CD4-positive, alpha-beta T cell treated with Interleukin-4 for 4 hours (primary cell): ENCODE results near the gene GRM5.
"Not testable (repeated sequence)": the region's sequence is repeated elsewhere in the genome, so short reads cannot be mapped to it uniquely, and the experiment has no call there.

Experiments used
- DNase-seq: peaks from one replicate; pipeline ENCODE4 v3.0.0-alpha.2; 2020

GRM5 gene

DNA sequence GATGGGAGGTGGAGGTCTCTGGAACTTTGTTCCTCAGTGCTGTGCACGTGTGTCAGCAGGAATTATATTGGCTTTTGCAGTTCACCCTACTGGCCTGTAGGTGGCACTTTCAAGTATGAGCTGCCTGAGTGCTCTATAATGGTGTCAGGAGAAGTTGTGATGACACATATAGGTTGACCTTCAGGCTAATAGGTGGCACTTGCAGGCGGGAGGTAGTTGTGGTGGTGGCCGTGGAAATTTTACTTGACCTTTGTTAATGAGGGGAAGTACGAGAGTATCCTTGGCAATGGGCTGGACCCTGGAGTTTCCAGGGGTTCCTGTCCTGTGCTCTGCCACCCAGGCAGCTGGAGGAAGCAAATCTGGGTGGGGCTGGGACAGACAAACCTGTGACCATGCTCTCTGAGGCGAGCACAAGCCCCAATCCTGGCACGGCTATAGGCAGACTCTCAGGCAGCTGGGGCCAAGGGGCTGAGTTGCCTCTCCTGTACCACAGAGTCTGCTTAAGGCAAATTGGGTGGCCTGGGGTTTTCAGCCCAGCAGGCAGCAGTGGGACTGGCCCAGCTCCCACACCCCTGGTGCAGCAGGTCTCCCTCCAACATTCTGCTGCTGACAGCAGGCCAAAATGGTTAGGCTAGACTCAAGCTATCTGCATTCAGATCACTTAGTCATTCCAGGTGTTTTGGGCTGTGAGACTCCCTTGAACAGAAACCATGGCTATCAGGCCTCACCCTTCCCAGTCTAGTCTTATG lies 580.7 kb downstream of the GRM5 start:
- peak; percentile 54 for DNase-seq

DNA sequence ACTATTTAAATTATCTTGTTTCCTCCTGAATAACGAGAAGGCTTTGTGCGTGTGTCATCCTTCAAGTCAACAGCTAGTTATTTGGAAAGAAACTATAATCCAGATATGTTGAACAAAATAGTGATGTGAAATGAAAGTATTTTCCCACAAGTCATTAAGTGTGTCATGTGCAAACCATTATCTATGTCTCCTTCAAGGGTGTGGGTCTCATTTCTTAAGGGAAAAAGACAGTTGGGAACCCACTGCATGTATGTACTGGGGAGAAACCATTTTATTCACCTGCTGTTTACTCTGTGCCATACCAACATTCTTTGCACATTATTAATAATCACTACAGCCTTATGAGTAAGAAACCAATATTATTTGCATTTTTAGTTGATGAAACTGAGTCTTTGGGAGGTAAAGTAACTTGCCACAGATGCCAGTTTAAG lies 582.9 kb downstream of the GRM5 start:
- no peak for DNase-seq

DNA sequence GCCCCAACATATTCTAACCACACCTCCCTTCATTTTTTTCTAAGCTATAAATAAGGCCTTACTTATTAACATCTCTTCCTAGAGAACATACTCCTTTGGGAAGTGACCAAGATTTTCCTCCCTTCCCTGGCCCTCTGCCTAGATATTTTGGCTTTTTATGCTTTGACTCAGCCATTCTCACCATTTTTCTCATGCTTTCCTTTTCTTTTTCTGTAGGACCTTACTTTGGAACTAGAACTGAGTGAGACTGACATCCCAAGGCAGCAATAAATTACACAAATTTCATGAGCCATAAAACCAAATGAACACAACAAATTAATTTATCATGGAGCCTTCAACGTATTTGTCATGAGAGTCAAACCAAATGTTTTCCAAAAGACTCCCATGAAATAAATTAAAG lies 585.6 kb downstream of the GRM5 start:
- no peak for DNase-seq

DNA sequence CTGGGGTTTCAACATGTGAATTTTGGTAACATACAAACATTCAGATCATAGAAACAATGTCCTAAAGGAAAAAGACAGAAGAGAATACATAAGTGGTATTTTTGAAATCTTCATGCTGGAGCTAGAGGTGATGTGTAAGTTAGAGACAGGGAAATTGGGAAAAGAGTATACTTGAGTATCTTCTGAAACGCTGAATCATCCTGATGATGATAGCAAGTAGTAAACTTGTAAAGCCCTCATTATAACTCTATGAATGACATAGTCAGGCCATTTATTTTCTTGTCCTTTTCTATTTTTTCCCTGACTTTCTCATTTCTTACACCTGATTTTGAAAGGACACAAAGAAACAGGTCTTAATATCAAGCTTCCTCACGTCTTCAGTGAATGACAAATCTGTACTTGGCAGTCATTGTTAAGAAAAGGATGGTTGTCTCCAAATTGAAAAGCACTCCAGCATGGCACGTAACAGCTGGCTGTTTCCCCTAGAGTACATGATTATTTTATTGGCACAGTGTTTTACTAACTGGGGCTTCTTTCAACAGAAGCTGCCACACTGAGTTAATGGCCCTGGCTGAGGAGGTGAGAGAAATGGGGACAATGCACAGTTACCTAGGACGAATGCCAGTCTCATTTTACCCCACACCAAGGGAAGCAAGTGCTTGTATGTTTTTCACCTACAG lies 587.5 kb downstream of the GRM5 start:
- no peak for DNase-seq

DNA sequence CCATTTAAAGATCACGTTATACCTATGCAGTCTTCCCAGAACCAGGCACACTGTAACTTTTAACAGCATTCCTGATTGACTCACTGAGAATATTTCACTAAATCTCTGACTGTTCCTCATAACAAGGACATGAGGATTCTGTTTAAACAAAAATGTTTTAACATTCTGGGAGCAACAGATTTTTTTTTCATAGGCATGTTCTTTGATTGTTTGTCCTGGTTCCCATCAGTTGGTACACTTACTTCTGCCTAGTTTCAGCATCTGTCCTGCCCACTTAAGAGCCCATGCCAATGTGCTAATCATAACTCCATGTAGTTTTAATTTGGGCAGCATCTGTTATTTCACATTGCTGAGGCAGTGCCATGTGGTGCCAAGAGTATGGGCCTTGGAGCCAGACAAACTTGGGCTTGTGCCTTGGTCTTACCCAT lies 589.8 kb downstream of the GRM5 start:
- no peak for DNase-seq

DNA sequence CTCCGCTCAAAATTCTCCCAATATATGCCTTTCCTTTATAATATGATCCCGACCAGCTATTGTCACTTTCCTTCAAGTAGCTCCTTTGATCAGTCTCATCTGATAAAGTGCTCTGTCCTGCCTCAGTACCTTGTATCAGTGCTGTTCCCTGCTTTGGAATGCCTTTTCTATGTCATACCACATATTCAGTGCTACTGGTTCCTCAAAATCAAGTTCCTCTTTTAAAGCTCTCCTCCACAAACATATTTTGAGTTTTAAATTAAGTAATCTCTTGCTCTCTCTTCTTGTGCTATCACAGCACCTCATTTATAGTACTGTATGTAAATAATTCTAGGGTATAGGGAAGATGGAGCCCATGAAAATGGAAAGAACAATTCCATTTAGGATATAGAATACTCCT lies 591.1 kb downstream of the GRM5 start:
- no peak for DNase-seq

DNA sequence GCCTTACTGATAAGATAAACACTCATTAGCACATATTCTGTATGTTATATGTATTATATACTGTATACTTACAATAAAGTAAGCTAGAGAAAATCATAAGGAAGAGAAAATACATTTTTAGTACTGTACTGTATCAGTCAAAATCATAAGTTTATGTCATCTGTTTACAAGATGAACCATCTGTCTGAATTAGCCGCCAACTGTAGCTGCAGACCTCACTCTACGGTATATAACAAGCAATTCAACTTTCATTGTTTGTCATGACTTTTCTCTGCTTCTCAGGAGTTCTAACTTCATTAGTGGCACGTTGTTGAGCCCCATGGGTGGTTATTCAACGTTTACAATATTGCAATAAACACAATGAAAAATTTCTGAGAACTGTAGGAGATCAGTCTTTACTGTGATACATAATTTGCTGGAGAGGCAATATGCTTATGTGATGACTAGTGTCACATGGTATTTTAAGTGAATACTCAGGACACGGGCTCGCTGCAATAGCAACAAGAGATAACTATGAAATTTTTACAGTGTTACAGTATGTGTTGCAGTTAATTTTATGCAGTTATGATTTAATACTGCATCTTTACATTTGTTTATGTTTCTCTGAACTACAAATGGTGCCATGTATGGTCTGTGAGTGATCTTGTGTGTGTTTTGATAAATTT lies 596.1 kb downstream of the GRM5 start:
- no peak for DNase-seq

DNA sequence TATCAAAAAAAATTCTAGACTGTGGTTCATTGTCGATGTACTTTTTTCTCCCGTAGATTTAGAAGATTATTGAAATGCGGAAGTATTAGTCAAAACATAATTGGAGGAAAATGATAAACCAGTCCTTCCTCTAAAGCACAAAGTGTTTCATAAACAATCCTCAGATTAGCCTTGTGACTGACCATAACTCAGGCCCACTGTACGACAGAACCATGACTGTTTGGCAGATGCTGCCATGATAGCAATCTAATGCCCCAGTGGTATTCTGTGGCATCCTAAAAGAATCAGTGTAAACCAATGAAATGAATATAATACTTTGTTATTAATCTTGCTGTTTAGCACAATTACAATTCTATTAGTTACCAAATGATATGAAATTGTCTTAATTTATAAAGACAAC lies 601.3 kb downstream of the GRM5 start:
- no peak for DNase-seq

DNA sequence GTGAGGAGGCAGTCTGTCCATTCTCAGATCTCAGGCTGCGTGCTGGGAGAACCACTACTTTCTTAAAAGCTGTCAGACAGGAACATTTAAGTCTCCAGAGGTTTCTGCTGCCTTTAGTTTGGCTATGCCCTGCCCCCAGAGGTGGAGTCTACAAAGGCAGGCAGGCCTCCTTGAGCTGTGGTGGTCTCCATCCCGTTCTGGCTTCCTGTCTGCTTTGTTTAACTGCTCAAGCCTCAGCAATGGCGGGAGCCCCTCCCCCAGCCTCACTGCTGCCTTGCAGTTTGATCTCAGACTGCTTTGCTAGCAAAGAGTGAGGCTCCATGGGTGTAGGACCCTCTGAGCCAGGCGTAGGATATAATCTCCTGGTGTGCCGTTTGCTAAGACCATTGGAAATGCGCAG lies 602.5 kb downstream of the GRM5 start:
- not testable (repeated sequence) for DNase-seq

DNA sequence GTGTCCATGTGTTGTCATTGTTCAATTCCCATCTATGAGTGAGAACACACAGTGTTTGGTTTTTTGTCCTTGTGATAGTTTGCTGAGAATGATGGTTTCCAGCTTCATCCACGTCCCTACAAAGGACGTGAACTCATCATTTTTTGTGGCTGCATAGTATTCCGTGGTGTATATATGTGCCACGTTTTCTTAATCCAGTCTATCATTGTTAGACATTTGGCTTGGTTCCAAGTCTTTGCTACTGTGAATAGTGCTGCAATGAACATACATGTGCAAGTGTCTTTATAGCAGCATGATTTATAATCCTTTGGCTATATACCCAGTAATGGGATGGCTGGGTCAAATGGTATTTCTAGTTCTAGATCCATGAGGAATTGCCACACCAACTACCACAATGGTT lies 607.7 kb downstream of the GRM5 start:
- DNase-seq: not testable (repeated sequence)

DNA sequence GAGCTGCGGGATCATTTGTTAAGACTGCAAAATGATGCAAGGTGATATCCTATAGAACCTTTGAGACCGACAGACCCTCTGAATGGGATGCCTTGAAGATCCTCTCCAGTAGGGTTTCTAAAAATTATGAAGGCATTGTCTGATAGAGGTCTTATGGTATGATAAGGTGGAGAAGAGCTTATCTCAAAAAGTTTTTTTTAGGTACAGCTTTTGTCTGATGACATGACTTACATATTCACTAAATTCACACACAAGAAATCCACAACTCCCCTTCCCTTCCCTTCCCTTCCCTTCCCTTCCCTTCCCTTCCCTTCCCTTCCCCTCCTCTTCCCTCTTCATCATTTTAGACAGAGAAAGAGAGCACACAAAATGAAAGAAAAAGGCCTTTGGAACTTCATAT lies 609.8 kb downstream of the GRM5 start:
- no peak for DNase-seq

DNA sequence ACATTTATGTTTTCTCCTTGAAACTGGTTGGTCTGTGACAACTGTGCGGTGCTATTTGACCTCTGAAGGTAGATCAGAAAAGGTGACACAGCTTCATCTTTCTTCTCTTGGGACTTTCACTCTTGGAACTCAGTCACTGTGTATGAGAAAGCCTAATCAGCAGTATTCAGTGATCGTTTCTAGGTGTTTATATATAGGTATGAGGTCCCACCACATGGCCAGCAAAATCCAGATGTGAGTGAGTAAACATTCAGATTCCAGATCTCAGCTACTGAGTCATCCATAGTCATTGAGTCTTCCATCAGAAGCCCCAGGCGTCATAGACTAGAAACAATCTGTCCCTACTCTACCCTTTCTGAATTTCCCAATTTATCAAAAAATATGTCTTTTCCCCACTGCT lies 610.9 kb downstream of the GRM5 start:
- no peak for DNase-seq
